GDM1 (cell line): Measurements from ENCODE around the gene GARIN1A.
"Not testable (repeated sequence)": the region's sequence is repeated elsewhere in the genome, so short reads cannot be mapped to it uniquely, and the experiment has no call there.

ENCODE experiments used
- DNase-seq: peaks from one replicate; lab custom pipeline; 2025; lab: John Stamatoyannopoulos, UW

The GARIN1A gene

DNA sequence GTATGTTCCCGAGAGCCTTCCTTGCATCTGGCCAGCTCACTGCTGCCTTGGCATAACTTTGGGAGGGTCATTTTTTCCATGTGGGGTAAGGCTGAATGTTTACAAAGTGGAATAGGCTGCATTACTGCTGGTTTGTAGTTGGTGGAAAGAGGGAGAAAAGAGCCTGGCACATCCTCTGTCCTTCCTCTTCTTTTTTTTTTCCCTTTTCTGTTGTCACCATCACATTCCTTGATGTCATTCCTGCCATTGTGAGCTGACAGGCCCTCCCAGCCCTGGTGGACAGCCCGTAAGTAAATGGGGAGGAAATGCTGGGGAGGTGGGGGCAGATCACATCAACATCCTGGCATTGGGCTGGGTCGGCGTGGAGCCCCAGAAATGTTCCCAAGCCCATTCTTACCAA lies at the start of gene GARIN1A:
Gene GARIN1A, plus strand, starts transcription at position 301 of the 400 bp plus-strand sequence. CDS start 106 bp downstream, outside the sequence.
- DNase-seq: no peak

DNA sequence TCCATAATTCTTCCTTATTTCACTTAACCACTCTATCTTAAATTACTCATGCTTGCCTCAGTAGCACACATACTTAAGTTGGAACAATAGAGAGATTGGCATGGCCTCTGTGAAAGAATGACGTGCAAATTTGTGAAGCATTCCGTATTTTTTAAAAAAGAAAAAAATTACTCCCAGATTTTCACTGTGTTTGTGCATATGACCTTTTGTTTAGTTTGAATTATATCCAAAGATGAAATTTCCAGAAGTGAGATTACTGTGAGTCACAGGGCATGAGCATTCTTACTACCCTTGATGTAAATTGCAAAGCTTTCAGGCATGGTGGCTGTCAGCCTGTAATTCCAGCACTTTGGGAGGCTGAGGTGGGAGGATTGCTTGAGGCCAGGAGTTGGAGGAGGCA lies 45.0 kb upstream of the GARIN1A start:
- not testable (repeated sequence) for DNase-seq

DNA sequence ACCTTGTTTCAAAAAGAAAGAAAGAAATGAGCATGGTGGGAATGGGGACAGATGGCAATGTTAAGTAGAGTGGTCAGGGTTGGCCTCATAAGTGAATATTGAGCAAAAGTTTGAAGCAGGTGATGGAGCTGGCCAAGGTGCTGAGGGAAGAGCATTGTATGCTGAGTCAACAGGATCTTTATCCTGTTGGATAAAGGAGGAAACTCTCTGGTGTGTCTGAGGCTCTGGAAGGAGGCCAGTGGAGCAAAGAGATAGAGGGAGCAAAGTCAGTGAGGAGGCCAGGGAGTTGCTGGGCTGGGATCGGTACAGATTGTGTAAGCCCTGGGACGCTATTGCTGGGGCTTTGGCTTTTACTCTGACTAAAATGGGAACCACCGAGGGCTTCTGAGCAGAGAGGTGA lies 38.2 kb upstream of the GARIN1A start:
- DNase-seq: not testable (repeated sequence)

DNA sequence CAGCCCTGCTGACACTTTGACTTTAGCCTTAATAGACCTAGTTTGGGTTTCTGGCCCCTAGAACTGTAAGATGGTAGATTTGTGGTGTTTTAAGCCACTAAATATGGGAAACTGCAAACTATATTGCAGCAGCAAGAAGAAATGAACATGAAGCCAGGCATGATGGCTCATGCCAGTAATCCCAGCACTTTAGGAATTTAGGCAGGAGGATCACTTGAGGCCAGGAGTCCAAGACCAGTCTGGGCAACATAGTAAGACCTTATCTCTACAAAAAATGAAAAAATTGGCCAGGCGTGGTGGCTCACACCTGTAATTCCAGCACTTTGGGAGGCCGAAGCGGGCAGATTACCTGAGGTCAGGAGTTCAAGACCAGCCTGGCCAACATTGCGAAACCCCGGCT lies 26.9 kb upstream of the GARIN1A start:
- DNase-seq: not testable (repeated sequence)

DNA sequence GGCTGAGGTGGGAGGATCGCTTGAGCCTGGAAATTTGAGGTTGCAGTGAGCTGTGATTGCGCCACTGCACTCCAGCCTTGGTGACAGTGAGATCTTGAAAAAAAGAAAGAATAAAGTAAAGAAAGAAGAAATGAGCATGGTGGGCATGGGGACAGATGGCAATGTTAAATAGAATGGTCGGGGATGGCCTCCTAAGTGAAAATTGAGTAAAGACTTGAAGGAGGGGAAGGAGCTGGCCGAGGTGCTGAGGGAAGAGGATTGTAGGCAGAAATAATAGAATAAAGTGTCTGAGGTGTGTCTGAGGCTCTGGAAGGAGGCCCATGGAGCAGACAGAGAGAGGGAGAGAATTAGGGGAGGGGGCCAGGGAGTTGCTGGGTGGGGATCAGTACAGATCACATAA lies 26.2 kb upstream of the GARIN1A start:
- not testable (repeated sequence) for DNase-seq

DNA sequence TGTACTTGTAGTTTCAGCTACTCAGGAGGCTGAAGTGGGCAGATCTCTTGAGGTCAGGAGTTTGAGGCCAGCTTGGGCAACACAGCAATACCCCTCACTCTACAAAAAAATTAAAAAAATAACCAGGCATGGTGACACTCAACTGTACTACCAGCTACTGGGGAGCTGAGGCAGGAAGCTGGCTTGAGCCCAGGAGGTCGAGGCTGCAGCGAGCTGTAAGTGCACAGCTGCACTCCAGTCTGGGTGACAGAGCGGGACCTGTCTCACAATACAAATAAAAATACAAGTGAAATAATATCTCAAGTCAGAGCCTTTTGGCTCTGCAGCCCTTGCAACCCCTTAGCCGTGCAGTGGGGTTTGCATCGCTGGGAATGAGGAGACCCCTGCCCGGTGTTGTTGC lies 25.2 kb upstream of the GARIN1A start:
- not testable (repeated sequence) for DNase-seq

DNA sequence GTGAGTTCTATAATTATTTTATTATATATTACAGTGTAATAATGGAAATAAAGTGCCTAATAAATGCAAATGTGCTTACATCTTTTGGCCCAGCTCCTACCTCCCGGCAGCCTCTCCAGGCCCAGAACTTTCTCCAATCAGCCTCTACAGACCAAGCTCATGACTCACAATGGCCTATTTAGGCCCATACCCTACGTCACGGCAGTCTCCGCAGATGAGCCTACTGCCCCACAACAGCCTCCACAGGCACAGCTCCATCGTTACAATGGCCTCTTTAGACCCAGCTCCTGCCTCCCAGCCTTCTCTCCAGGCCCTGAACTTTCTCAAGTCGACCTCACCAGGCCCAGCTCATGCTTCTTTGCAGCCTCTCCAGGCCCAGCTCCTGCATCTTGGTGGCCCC lies 21.0 kb upstream of the GARIN1A start:
- DNase-seq: not testable (repeated sequence)

DNA sequence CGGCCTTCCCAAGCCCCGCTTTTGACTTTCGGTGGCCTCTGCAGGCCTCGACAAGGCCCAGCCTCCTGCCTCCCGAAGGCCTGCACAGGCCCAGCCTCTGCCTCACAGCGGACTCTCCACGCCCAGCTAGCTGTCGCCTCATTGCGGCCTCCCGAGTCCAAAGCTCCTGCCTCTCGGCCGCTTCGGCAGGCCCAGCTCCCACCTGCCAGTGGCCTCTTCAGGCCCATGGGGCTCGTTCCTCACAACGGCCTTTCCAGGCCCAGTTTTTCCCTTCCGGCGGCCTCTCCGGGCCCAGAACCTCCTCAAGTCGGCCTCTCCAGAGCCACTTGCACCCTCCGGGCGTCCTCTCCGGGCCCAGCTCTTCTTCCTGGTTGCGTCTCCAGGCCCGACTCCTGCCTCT lies 19.5 kb upstream of the GARIN1A start:
- DNase-seq: not testable (repeated sequence)

DNA sequence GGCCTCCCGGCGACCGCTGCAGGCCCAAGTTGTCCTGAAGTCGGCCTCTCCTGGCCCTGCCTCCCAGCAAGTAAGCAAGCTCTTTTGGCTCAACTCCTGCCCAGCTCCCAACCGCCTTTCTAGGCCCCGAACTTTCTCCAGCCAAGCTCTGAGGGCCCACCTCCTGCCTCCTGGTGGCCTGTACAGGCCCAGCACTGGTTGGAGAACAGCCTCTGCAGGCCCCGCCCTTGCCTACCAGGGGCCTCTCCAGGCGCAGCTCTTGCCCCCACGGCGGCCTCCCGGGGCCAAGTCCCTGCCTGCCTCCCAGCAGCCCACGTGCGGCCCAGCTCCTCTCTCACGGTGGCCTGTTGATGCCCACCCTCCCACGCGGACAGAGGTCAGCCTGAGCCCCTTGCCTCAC lies 18.9 kb upstream of the GARIN1A start:
- not testable (repeated sequence) for DNase-seq

DNA sequence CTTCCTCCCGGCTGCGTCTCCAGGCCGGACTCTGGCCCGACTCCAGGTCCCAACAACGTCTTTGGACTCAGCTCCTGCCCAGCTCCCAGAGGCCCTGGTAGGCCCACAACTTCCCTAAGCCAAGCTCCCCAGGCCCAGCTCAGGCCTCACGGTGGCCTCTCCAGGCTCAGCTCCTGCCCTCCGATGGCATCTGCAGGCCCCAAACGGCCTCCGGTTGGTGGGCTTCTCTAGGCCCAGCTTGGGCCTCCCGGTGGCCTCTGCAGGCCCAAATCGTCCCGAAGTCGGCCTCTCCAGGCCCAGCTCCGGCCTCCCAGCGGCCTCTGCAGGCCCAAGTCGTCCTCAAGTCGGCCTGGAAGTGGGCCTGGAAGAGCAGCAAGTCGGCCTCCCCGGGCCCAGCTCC lies 18.0 kb upstream of the GARIN1A start:
- not testable (repeated sequence) for DNase-seq

DNA sequence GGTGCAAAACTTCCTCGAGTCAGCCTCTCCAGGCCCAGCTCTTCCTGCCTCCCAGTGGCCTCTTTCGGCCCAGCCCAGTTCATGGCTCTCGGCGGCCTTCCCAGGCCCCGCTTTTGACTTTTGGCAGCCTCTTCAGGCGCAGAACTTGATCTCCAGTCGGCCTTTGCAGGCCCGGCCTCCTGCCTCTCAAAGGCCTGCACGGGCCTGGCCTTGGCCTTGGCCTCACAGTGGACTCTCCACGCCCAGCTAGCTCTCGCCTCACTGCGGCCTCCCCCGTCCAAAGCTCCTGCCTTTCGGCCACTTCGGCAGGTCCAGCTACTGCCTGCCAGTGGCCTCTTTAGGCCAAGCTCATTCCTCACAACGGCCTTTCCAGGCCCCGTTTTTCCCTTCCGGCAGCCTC lies 17.6 kb upstream of the GARIN1A start:
- not testable (repeated sequence) for DNase-seq

DNA sequence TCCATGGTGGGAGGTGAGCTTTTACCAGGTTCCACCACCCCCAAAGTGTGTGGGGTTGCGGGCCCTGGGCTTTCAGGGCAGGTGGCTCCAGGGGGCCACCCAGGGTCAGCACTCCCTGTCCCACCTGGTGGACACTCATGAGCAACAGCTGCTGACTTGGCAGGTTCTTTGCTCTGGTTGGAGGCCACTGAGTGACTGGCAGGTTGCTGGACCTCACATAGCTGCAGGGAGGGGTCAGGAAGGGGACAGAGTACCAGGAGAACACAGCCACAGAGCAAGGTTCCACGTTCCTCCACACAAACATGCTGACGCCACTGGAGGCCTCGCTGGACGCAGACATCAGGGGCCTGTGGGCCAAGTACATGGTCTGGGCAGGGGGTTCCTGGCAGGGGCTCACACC lies 13.7 kb upstream of the GARIN1A start:
- not testable (repeated sequence) for DNase-seq

DNA sequence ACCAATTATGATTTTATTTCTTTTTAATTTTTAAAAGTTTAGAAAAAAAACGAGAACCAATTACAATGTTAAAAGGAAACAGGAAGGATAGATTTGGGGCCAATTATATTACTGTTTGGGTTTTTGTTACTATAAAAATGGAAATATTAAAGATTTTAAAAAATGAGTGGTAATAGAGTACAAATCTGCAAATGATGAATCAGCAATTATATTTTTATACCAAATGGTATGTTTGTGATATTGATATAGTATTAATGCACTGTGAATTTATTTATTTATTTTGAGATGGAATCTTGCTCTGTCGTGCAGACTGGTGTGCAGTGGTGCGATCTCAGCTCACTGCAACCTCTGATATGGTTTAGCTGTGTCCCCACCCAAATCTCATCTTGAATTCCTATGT lies 11.5 kb upstream of the GARIN1A start:
- no peak for DNase-seq

DNA sequence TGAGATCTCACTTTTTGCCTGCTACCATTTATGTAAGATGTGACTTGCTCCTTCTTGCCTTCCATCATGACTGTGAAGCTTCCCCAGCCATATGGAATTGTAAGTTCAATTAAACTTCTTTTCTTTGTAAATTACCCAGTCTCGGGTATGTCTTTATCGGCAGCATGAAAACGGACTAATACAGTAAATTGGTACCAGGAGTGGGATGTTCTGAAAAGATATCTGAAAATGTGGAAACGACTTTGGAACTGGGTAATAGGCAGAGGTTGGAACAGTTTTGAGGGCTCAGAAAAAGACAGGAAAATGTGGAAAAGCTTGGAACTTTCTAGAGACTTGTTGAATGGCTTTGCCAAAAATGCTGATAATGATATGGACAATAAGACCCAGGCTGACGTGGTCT lies 10.6 kb upstream of the GARIN1A start:
- DNase-seq: no peak

DNA sequence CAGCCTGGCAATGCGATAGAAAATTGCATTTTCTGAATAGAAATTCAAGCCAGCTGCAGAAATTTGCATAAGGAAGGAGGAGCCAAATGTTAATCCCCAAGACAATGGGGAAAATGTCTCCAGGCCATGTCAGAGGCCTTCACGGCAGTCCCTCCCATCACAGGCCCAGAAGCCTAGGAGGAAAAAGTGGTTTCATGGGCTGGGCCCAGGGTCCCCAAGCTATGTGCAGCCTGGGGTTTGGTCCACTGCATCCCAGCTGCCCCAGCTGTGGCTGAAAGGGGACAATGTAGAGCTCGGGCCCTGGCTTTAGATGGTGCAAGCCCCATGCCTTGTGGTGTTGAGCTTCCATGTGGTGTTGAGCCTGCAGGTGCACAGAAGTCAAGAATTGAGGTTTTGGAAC lies 10.0 kb upstream of the GARIN1A start:
- no peak for DNase-seq

DNA sequence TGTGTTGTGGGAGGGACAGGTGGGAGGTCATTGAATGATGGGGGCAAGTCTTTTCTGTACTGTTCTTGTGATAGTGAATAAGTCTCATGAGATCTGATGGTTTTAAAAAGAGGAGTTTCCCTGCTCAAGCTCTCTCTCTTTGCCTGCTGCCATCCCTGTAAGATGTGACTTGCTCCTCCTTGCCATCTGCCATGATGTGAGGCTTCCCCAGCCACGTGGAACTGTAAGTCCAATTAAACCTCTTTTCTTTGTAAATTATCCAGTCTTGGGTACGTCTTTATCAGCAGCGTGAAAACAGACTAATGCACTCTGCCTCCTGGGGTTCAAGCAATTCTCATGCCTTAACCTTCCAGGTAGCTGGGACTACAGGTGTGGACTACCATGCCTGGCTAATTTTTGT lies 8.9 kb upstream of the GARIN1A start:
- not testable (repeated sequence) for DNase-seq

DNA sequence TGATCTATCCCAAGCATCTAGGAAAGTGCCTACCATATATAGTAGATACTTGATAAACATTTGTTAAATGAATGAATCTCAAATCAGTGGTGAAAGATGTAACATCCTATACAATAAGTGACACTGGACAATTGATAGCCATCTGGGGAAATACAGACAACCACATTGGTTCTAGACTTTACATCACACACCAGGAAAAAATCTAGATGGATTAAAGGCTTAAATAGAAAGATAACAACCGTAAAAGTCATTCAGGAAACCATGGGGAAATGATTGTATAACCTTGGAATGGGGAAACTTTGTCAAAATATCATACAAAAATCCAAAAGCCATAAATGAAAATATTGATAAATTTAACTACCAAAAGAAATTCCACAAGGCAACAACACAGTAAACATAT lies 7.0 kb upstream of the GARIN1A start:
- no peak for DNase-seq

DNA sequence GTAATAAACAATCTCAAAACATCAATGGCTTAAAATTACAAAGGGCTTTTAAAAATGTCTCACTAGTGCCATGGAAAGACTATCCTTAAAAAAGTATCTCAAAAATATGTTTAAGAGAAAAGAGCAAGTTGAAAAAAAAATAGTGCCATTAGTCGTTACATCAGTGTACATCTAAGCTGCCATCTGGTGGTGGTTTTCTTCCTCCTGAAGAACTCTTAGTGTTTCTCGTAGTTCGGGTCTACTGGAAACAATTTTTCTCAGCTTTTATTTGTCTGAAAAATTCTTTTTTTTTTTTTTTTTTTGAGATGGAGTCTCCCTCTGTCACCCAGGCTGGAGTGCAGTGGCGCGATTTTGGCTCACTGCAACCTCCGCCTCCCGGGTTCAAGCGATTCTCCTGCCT lies 5.9 kb upstream of the GARIN1A start:
- no peak for DNase-seq

DNA sequence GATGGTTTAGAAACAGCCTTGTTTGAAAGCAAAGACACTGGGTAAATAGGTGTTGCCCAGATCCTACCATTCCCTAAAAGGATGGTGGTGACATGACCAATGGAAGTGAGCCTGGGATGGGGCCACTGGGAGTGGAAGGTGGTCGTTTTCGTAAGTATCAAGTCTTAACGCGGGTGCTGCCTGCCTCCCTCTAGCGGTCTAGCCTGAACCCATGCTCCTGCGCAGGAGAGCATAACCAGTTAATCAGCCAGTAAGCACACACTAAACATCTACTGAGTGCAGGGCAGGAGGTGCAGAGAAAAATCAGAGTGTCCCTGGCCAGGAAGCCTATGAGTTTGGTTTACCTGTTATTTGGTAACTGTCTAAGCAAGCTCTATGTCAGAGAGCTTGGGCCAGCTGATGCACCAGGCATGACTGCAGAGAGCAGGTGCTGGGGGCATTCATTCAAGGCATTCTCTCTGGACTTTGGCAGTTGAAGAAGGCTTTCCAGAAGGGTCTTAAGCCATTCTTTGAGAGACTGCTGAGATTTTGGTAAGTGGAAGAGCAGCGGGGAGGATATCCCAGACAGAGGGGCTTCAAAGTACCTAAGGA lies 930 bp downstream of the GARIN1A start:
- DNase-seq: no peak

DNA sequence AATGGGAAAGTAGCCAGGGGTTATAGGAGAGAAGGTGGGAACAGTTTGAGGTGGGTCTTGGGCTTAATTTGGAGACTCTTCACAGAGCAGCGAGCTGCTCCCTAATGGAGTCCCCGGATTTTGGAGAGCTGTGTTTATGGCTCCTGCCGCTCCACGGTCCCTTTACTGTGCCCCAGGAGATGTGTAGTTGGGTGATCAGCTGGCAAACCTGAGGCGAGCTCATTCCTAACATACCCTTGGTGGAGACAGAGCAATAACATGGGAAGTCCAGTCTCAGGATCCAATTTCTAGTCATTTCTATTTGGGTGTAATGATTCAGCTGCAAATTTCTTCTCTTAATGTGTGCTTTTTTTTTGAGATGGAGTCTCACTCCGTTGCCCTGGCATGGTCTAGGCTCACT lies 1.5 kb downstream of the GARIN1A start:
- no peak for DNase-seq

DNA sequence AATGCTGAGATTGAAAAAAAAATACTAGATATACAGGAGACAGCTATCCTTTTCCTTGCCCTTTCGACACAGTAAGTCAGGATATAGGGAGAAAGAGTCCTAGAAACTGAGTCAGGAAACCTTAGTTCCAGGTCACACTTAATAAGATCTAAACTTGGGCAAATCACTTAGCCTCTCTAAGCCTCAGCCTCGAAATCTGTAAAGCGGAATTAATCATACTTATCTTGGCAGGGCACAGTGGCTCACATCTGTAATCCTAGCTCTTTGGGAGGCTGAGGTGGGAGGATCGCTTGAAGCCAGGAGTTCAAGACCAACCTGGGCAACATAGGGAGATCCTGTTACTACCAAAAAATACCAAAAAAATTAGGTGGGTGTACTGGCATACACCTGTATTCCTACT lies 4.6 kb downstream of the GARIN1A start:
- DNase-seq: no peak

DNA sequence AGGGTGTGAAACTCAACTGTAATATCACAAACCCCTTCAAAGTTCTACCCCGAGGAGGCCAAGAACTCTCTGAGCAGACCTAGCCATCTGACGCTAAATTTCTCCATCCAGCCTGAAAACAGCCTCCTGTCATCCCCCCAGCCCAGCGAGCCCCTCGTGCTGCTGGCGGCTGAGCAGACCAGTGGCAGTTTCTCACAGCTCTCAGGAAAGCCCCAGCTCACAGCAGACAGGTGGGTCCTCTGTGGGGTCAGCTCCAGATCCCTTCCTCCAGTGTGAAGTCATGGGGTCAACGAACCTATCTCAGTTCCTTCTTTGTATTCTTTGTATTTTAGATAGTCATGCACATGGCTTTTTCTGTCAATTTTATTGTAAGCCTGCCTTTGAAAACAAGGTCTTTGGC lies 7.8 kb downstream of the GARIN1A start:
- no peak for DNase-seq

DNA sequence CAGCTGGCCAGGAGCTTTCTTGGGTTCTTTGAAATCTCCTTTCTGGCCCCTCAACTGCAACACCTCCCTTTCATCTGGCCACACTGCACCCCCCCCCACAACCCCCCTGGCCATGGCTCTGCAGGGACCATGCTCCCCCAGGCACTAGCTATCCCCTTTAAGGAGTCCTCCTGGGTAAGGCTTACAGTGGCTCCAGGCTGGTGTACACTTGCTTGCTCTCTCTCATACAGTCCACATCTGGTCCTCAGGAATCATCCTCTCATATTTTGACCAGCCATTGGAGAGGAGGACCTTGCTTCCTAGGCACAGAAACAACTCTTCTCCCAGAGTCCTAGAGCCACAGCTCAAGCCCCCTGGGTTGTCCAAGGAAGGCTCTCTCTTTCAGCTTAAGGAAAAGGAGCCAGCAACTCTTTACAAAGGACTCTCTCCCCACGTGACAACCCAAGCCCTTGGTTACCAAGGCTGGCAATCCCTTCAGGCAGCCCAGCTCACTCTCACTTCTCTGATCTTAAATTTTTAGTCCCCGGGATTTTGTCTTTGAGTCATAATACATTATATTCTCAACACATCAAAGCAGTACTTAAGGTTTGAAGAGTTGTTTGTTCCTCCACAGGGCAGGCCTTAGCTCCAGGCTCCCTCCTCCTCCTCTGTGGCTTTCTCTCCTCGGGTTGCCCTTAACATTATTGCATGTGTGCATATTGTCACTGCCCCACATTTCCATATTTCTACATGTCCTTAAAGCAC lies 9.9 kb downstream of the GARIN1A start:
- DNase-seq: no peak

DNA sequence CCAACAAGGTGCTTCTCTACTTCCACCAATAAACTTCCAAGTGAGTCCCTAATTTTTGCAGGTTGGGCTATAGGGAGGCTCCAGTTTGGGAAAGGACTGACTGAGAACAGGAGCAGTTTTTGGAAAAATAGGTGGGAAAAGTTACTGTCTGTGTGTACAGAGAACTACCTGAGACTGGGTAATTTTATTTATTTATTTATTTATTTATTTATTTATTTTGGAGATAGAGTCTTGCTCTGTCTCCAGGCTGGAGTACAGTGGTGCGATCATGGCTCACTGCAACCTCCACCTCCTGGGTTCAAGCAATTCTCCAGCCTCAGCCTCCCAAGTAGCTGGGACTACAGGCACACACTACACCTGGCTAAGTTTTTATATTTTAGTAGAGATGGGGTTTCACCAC lies 11.2 kb downstream of the GARIN1A start:
- not testable (repeated sequence) for DNase-seq
